H9 (cell line): ENCODE measurements around the gene DUOX2. TPM values are rescaled to one million over a fixed set of nuclear protein-coding genes. Genes with fewer than 3 reads are reported as not detected.

Experiments used
- DNase-seq: peaks from one replicate; pipeline ENCODE4 v3.0.0-alpha.2; 2017
- H2AFZ ChIP-seq: one replicate; pipeline ENCODE4 v1.6.1; 2013; ENCODE audit warnings: mild to moderate bottlenecking, low read length, control low read depth, moderate library complexity
- H2AK5ac ChIP-seq: 2 replicates; pipeline ENCODE4 v1.6.1; 2013; ENCODE audit warnings: low read length, control low read depth, mixed read lengths; ENCODE audit not compliant: insufficient read length
- H2BK120ac ChIP-seq: one replicate; pipeline ENCODE4 v1.6.1; 2013; ENCODE audit warnings: low read depth, mild to moderate bottlenecking, low read length, control low read depth, inconsistent platforms; ENCODE audit not compliant: poor library complexity, severe bottlenecking
- H2BK12ac ChIP-seq: 2 replicates; pipeline ENCODE4 v1.6.1; 2013; ENCODE audit warnings: low read length, control low read depth, mixed read lengths, low read depth; ENCODE audit not compliant: insufficient read length
- H2BK15ac ChIP-seq: 2 replicates; pipeline ENCODE4 v1.6.1; 2013; ENCODE audit warnings: low read depth, low read length, control low read depth
- H2BK20ac ChIP-seq: one replicate; pipeline ENCODE4 v1.6.1; 2013; ENCODE audit warnings: low read depth, mild to moderate bottlenecking, low read length, control low read depth, inconsistent platforms; ENCODE audit not compliant: poor library complexity, severe bottlenecking
- H2BK5ac ChIP-seq: 2 replicates; pipeline ENCODE4 v1.6.1; 2013; ENCODE audit warnings: low read length, control low read depth, mixed read lengths; ENCODE audit not compliant: insufficient read length
- H3K14ac ChIP-seq: 2 replicates; pipeline ENCODE4 v1.6.1; 2013; ENCODE audit warnings: low read length, control low read depth; ENCODE audit not compliant: insufficient read depth
- H3K18ac ChIP-seq: 2 replicates; pipeline ENCODE4 v1.6.1; 2013; ENCODE audit warnings: low read depth, mild to moderate bottlenecking, mixed read lengths, low read length, control low read depth; ENCODE audit not compliant: insufficient read length
- H3K23ac ChIP-seq: 2 replicates; pipeline ENCODE4 v1.6.1; 2013; ENCODE audit warnings: low read length, control low read depth, mixed read lengths, low read depth; ENCODE audit not compliant: insufficient read length
- H3K23me2 ChIP-seq: 2 replicates; pipeline ENCODE4 v1.6.1; 2013; ENCODE audit warnings: low read depth, mild to moderate bottlenecking, mixed read lengths, low read length, control low read depth; ENCODE audit not compliant: insufficient read length, poor library complexity, severe bottlenecking
- H3K27ac ChIP-seq: 2 replicates; pipeline ENCODE4 v1.5.1; 2013; ENCODE audit warnings: low read length, control low read depth, mixed read lengths, low read depth; ENCODE audit not compliant: insufficient read length
- H3K27me3 ChIP-seq: 2 replicates; pipeline ENCODE4 v1.6.1; 2013; ENCODE audit warnings: low read length, control low read depth, inconsistent platforms; ENCODE audit not compliant: insufficient read depth
- H3K4ac ChIP-seq: 2 replicates; pipeline ENCODE4 v1.6.1; 2013; ENCODE audit warnings: low read depth, mild to moderate bottlenecking, control low read depth, inconsistent platforms, low read length, moderate library complexity
- H3K4me1 ChIP-seq: 2 replicates; pipeline ENCODE4 v1.6.1; 2013; ENCODE audit warnings: low read length, control low read depth, inconsistent platforms; ENCODE audit not compliant: insufficient read depth
- H3K4me2 ChIP-seq: 2 replicates; pipeline ENCODE4 v1.6.1; 2013; ENCODE audit warnings: low read length, control low read depth, mixed read lengths; ENCODE audit not compliant: insufficient read length, insufficient read depth
- H3K56ac ChIP-seq: 2 replicates; pipeline ENCODE4 v1.6.1; 2013; ENCODE audit warnings: low read depth, mild to moderate bottlenecking, mixed read lengths, low read length, control low read depth; ENCODE audit not compliant: insufficient read length
- H3K79me1 ChIP-seq: 2 replicates; pipeline ENCODE4 v1.6.1; 2013; ENCODE audit warnings: low read depth, mild to moderate bottlenecking, moderate library complexity, low read length, control low read depth, inconsistent platforms; ENCODE audit not compliant: insufficient read depth, poor library complexity, severe bottlenecking
- H3K79me2 ChIP-seq: 2 replicates; pipeline ENCODE4 v1.6.1; 2013; ENCODE audit warnings: low read length, control low read depth, inconsistent platforms; ENCODE audit not compliant: insufficient read depth
- H3K9ac ChIP-seq: 2 replicates; pipeline ENCODE4 v1.6.1; 2013; ENCODE audit warnings: low read length, control low read depth, mixed read lengths; ENCODE audit not compliant: insufficient read length; ENCODE audit errors: extremely low read depth
- H3K9me3 ChIP-seq: one replicate; pipeline ENCODE4 v1.6.1; 2013; ENCODE audit warnings: low read depth, low read length, inconsistent platforms; ENCODE audit not compliant: control insufficient read depth
- H3T11ph ChIP-seq: one replicate; pipeline ENCODE4 v1.6.1; 2013; ENCODE audit warnings: mild to moderate bottlenecking, low read length, control low read depth, inconsistent platforms
- H4K20me1 ChIP-seq: one replicate; pipeline ENCODE4 v1.6.1; 2013; ENCODE audit not compliant: control insufficient read depth, insufficient read length, insufficient read depth
- H4K5ac ChIP-seq: 2 replicates; pipeline ENCODE4 v1.6.1; 2013; ENCODE audit warnings: low read depth, mild to moderate bottlenecking, mixed read lengths, low read length, control low read depth; ENCODE audit not compliant: insufficient read length
- H4K8ac ChIP-seq: replicated peaks from 2 replicates; pipeline ENCODE4 v1.6.1; 2013; ENCODE audit warnings: low read length, control low read depth, mixed read lengths, low read depth; ENCODE audit not compliant: insufficient read length
- H4K91ac ChIP-seq: 2 replicates; pipeline ENCODE4 v1.6.1; 2013; ENCODE audit warnings: low read depth, mild to moderate bottlenecking, moderate library complexity, mixed read lengths, low read length, control low read depth; ENCODE audit not compliant: insufficient read length
- H3K27ac Mint-ChIP-seq, 3 experiments: 2 replicates in 2 of 3; 3 replicates in 1 of 3; pipeline ENCODE4 v1.8.0; 2020 to 2021; ENCODE audit warnings: mixed read lengths in 3 of 3, mild to moderate bottlenecking in 1 of 3, moderate library complexity in 1 of 3
- H3K27me3 Mint-ChIP-seq: 2 replicates; pipeline ENCODE4 v1.8.0; 2021; ENCODE audit warnings: low read depth, mild to moderate bottlenecking, moderate library complexity, mixed read lengths
- H3K36me3 Mint-ChIP-seq, 3 experiments: 2 replicates in 2 of 3; 3 replicates in 1 of 3; pipeline ENCODE4 v1.8.0; 2020 to 2021; ENCODE audit warnings: low read depth in 3 of 3, mixed read lengths in 3 of 3; ENCODE audit not compliant: insufficient read depth in 1 of 3
- H3K4me1 Mint-ChIP-seq, 2 experiments: 2 replicates each; pipeline ENCODE4 v1.8.0; 2020; ENCODE audit warnings: mixed read lengths in 2 of 2
- H3K4me3 Mint-ChIP-seq, 2 experiments: 2 replicates in 1 of 2; 3 replicates in 1 of 2; pipeline ENCODE4 v1.8.0; 2020 to 2021; ENCODE audit warnings: mild to moderate bottlenecking in 2 of 2, mixed read lengths in 2 of 2, moderate library complexity in 1 of 2
- H3K9me3 Mint-ChIP-seq, 2 experiments: 2 replicates in 1 of 2; 3 replicates in 1 of 2; pipeline ENCODE4 v1.8.0; 2020; ENCODE audit warnings: mild to moderate bottlenecking in 2 of 2, mixed read lengths in 2 of 2, moderate library complexity in 1 of 2
- WGBS: extraction: QIAGEN DNeasy Blood & Tissue Kit; methylation state at CpG from one replicate; pipeline ENCODE4 v1.1.7; 2013; ENCODE audit warnings: missing lambda C conversion rate, low lambda C conversion rate, mixed read lengths; ENCODE audit not compliant: insufficient read length; ENCODE audit errors: extremely low coverage; 5-methylcytosine and 5-hydroxymethylcytosine counted together
- total RNA-seq: library from RNA; stranded (reverse); gene quantifications from 2 replicates; pipeline ENCODE4 v1.2.1, GENCODE V29; 2021
- TF ChIP-seq, protein P1 (sequence below): fragments of 200-600 bp; sonication (generic); conservative IDR thresholded peaks from 3 replicates; pipeline ENCODE4 v1.8.0; 2021; ENCODE audit warnings: antibody characterized with exemption, mild to moderate bottlenecking

Gene DUOX2
- total RNA-seq, 1 experiment from 2014 or later: 0.42 TPM

DNA sequence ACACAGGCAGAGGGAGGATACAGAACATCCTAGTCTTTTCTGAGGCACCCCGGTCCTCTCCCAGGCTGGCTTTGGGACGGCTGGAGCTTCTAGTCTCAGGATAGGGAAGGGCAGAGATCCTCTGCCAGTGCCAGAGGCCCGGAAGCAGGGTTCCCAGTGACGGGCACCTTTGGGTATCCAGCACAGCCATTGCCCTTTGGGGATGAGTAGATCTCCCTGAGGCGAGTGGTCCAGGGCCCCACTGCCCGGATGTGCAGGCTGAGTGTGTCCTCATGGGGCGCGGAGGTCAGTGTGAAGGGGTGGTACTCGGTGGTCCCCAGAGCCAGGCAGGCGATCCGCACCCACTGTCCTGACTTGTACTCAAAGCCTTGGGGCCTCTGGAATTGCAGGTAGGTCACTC lies 18.3 kb downstream of the DUOX2 start:
- Histone ChIP-seq H3K4me2 (no peak overlapping the region), H3K56ac (no peak overlapping the region), H3K23ac (no peak overlapping the region), H2BK120ac (no peak overlapping the region), H2BK20ac (no peak overlapping the region), H3K27me3 (no peaks in the 10 kb centered on the region), H3K79me1 (no peaks in the 10 kb centered on the region), H3K14ac (no peak overlapping the region), H2AK5ac (no peak overlapping the region), H2BK5ac (no peak overlapping the region), H2BK12ac (no peak overlapping the region), H3K4ac (no peak overlapping the region), H2AFZ (no peak overlapping the region), H2BK15ac (no peak overlapping the region), H3T11ph (no peak overlapping the region), H3K9me3 (no peaks in the 10 kb centered on the region), H4K91ac (no peak overlapping the region), H3K18ac (no peak overlapping the region), H3K27ac (no peak overlapping the region), H3K23me2 (no peaks in the 10 kb centered on the region), H3K9ac (no peak overlapping the region), H3K4me1 (no peaks in the 10 kb centered on the region), H3K79me2 (no peaks in the 10 kb centered on the region), H4K5ac (no peak overlapping the region), H4K20me1 (no peaks in the 10 kb centered on the region), H4K8ac (no peak overlapping the region)
- no CpG with 5 or more reads among the region's 11 CpGs for WGBS
- peaks cover 27% of the 10 kb centered on the region for H3K27me3 Mint-ChIP-seq
- peaks cover 8 to 9% of the 10 kb centered on the region in 2 experiments for H3K4me1 Mint-ChIP-seq
- H3K9me3 Mint-ChIP-seq: no peaks in the 10 kb centered on the region; a peak in 1 of 5 replicates
- no peak overlapping the region for H3K27ac Mint-ChIP-seq
- DNase-seq: no peak
- TF ChIP-seq, protein P1, sequence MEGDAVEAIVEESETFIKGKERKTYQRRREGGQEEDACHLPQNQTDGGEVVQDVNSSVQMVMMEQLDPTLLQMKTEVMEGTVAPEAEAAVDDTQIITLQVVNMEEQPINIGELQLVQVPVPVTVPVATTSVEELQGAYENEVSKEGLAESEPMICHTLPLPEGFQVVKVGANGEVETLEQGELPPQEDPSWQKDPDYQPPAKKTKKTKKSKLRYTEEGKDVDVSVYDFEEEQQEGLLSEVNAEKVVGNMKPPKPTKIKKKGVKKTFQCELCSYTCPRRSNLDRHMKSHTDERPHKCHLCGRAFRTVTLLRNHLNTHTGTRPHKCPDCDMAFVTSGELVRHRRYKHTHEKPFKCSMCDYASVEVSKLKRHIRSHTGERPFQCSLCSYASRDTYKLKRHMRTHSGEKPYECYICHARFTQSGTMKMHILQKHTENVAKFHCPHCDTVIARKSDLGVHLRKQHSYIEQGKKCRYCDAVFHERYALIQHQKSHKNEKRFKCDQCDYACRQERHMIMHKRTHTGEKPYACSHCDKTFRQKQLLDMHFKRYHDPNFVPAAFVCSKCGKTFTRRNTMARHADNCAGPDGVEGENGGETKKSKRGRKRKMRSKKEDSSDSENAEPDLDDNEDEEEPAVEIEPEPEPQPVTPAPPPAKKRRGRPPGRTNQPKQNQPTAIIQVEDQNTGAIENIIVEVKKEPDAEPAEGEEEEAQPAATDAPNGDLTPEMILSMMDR: no peak
- no peak overlapping the region for H3K4me3 Mint-ChIP-seq
- H3K36me3 Mint-ChIP-seq: no peaks in the 10 kb centered on the region; a peak in 1 of 7 replicates
